22Rv1 (cell line): Measurements from ENCODE around the gene MCF2L.

ENCODE experiments used
- H3K27ac ChIP-seq: fragments of 450-650 bp; 2 replicates; pipeline ENCODE4 v1.5.1; 2017
- ZFX ChIP-seq: fragments of 450-650 bp; IDR thresholded peaks from 2 replicates; pipeline ENCODE4 v1.6.1; 2017; ENCODE audit warnings: antibody characterized with exemption, borderline replicate concordance
- TF ChIP-seq, protein P1 (sequence below): fragments of 450-650 bp; IDR thresholded peaks from 2 replicates; pipeline ENCODE4 v1.5.1; 2017; ENCODE audit warnings: mild to moderate bottlenecking

The MCF2L gene

GRCh38 chr13:112975401-112975939 is 6.5 kb downstream of the MCF2L start:
- H3K27ac ChIP-seq: no peak overlapping the region

GRCh38 chr13:112976526-112976925 is 7.5 kb downstream of the MCF2L start:
- no peak overlapping the region for H3K27ac ChIP-seq
- TF ChIP-seq ZFX: no peak
- TF ChIP-seq, protein P1, sequence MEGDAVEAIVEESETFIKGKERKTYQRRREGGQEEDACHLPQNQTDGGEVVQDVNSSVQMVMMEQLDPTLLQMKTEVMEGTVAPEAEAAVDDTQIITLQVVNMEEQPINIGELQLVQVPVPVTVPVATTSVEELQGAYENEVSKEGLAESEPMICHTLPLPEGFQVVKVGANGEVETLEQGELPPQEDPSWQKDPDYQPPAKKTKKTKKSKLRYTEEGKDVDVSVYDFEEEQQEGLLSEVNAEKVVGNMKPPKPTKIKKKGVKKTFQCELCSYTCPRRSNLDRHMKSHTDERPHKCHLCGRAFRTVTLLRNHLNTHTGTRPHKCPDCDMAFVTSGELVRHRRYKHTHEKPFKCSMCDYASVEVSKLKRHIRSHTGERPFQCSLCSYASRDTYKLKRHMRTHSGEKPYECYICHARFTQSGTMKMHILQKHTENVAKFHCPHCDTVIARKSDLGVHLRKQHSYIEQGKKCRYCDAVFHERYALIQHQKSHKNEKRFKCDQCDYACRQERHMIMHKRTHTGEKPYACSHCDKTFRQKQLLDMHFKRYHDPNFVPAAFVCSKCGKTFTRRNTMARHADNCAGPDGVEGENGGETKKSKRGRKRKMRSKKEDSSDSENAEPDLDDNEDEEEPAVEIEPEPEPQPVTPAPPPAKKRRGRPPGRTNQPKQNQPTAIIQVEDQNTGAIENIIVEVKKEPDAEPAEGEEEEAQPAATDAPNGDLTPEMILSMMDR: no peak

More at GRCh38 chr13:112975401-112975939, 6.5 kb downstream of the MCF2L start:
- TF ChIP-seq, protein P1: no peak
- no peak for TF ChIP-seq ZFX

GRCh38 chr13:112977091-112977490 is 8.1 kb downstream of the MCF2L start:
- no peak overlapping the region for H3K27ac ChIP-seq
- TF ChIP-seq ZFX: no peak
- TF ChIP-seq, protein P1: no peak

DNA sequence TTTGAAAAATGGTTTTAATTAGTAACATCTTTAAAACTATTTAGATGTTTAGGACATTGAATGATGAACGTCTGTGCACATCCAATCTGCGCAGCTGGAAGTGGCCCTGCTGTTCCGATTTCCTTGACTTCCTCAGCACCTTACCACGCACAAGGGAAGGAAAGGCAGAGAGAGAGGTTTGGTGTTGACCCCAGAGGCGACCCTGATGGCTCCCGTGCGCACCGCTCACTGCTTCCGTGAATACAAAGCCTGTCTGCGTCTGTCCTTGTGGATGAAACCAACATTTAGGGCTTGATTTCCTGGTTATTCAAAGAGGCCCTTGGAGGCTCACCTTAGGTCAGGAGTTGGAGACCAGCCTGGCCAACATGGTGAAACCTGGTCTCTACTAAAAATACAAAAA is 8.5 kb downstream of the MCF2L start:
- H3K27ac ChIP-seq: no peak overlapping the region
- no peak for TF ChIP-seq ZFX
- TF ChIP-seq, protein P1: no peak

DNA sequence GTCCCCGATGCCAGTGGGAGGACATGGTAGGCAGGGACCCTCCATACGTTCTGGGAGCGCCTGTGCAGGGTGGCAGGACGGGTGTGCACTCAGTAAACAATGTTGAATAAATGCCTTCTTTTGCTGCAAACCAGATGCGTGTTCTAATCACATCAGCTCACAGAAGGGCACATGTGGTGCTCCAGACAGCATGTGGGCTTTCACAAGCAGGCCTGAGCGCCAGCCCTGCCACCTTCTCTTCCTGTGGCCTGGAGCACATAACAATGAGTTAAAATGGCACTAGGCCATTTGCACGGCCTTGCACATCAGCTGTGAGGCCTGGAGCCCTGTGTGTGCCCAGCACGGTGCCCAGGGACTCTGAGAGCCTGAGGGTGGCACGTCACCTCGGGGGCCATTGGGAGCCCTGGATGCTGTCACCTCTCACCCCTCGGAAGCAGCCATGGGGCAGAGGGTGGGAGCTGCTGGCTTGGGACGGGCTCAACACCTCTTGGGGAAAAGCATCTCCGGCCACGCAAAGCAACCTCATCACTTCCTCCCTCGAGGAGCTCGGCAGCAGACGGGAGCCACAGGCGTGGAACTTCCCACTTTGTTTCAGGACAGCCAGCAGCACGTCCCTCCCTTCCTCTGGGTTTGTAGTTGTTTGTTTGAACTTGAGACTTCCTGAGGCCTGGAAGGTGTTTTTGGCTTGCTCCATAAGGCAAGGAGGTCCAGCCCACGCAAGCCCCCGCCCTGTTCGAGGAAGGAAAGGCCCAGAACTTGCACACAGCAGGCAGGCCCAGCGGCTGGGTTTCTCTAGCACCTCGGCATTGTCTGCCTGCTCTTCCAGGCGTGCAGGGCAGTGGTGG is 9.8 kb downstream of the MCF2L start:
- TF ChIP-seq ZFX: no peak
- TF ChIP-seq, protein P1: no peak
- H3K27ac ChIP-seq: no peak overlapping the region

DNA sequence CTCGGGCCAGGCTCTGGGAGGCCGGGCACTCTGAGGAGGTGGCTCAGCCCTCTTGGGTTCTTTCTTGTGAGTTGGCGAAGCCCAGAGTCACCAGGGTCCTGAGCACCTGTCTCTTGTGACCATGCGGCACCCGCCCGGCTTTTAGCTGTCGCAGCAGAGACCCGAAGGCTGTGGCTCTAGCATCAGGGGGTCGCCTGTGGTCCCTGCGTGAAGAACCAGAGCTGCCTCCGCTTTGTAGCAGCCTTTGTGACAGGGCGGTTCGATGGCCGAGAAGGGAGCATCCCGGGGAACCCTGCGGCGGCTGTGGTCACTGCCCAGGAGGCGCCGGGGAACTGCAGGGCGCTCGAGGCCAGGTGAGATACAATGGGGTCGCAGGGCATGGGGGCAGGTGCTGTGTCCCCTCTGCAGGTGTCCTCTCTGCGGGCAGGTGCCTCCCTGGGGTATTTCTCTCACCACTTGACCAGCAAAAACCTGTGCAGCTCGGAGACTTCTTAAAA is 10.4 kb downstream of the MCF2L start:
- no peak overlapping the region for H3K27ac ChIP-seq
- TF ChIP-seq, protein P1: no peak
- no peak for TF ChIP-seq ZFX

DNA sequence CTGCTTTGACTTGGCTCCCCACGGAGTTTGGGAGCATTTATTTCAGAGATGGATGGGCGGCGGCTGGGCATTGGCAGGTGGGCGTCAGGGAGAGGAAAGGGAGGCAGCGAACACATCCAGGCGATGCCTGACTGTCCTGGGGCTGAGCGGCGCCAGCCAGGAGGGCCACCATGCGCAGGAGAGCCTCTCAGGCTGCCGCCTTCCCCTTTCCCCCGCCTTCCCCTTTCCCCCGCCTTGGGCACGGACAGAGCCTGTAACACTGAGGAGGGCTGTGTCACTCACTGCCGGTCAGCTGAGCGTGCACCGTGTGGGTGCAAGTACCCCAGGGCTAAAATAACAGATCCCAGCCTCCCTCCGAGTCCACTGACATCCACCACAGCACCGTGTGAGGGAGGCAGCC is 11.4 kb downstream of the MCF2L start:
- no peak overlapping the region for H3K27ac ChIP-seq
- TF ChIP-seq, protein P1: no peak
- no peak for TF ChIP-seq ZFX
